SH-SY5Y (cell line): ENCODE results near the gene ATP4A.

Source experiments
- GATA2 ChIP-seq: IDR thresholded peaks from 2 replicates; pipeline ENCODE4 v1.6.1; 2011; ENCODE audit warnings: mild to moderate bottlenecking, low read depth, low read length
- GATA3 ChIP-seq: IDR thresholded peaks from 2 replicates; pipeline ENCODE4 v1.6.1; 2011; ENCODE audit warnings: low read depth, mild to moderate bottlenecking, low read length, moderate library complexity

- TF ChIP-seq GATA3 = no peak
- no peak for TF ChIP-seq GATA2
Observed at GRCh38 chr19:35557539-35558399, 5.7 kb downstream of the ATP4A start.
